NB4 (cell line): ENCODE results near the gene GMCL1.

Experiments
- DNase-seq: peaks from one replicate; pipeline ENCODE4 v3.0.0; 2010; ENCODE audit warnings: low read depth
- H3K4me3 ChIP-seq: one replicate; pipeline ENCODE4 v1.5.1; 2011; ENCODE audit warnings: mild to moderate bottlenecking, low read depth, low read length, moderate library complexity
- MYC ChIP-seq: IDR thresholded peaks from 2 replicates; pipeline ENCODE4 v1.6.1; 2011; ENCODE audit warnings: low read depth, low read length
- POLR2A ChIP-seq: IDR thresholded peaks from 2 replicates; pipeline ENCODE4 v1.6.1; 2011; ENCODE audit warnings: mild to moderate bottlenecking; ENCODE audit not compliant: insufficient read length; ENCODE audit errors: extremely low read depth
- TF ChIP-seq, protein P1 (sequence below): IDR thresholded peaks from 2 replicates; pipeline ENCODE4 v1.6.1; 2011; ENCODE audit warnings: low read depth, low read length
- TF ChIP-seq, protein P2 (sequence below): IDR thresholded peaks from one replicate; pipeline ENCODE4 v1.5.1; 2012; ENCODE audit warnings: low read depth, low read length

Gene GMCL1

DNA sequence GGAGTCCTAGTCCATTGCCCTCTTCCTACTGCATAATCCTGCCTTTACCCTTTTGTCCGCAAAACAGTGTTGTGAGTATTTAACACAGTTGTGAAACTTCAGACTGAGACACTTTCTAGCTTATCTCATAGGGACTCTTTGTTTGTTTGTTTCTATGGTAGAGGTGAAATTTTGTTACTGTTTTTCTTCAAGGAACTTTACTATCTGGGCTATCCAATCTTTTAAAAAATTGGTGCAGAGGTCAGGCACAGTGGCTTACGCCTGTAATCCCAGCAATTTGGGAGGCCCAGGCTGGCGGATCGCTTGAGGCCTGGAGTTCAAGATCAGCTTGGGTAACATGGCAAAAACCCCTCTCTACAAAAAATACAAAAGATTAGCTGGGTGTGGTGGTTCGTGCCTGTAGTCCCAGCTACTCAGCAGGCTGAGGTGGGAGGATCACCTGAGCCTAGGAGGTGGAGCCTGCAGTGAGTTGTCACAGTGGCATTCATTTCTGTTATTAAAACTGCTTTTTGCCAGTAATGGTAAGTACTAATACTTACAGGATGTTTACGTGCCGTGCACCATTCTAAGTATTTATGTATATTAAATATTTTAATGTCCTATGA, 18.8 kb downstream of the GMCL1 start:
- no peak overlapping the region for H3K4me3 ChIP-seq
- DNase-seq, result no peak
- TF ChIP-seq POLR2A, result no peak
- no peak for TF ChIP-seq MYC
- TF ChIP-seq, protein P1, sequence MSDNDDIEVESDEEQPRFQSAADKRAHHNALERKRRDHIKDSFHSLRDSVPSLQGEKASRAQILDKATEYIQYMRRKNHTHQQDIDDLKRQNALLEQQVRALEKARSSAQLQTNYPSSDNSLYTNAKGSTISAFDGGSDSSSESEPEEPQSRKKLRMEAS, result no peak
- TF ChIP-seq, protein P2, sequence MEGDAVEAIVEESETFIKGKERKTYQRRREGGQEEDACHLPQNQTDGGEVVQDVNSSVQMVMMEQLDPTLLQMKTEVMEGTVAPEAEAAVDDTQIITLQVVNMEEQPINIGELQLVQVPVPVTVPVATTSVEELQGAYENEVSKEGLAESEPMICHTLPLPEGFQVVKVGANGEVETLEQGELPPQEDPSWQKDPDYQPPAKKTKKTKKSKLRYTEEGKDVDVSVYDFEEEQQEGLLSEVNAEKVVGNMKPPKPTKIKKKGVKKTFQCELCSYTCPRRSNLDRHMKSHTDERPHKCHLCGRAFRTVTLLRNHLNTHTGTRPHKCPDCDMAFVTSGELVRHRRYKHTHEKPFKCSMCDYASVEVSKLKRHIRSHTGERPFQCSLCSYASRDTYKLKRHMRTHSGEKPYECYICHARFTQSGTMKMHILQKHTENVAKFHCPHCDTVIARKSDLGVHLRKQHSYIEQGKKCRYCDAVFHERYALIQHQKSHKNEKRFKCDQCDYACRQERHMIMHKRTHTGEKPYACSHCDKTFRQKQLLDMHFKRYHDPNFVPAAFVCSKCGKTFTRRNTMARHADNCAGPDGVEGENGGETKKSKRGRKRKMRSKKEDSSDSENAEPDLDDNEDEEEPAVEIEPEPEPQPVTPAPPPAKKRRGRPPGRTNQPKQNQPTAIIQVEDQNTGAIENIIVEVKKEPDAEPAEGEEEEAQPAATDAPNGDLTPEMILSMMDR, result no peak

DNA sequence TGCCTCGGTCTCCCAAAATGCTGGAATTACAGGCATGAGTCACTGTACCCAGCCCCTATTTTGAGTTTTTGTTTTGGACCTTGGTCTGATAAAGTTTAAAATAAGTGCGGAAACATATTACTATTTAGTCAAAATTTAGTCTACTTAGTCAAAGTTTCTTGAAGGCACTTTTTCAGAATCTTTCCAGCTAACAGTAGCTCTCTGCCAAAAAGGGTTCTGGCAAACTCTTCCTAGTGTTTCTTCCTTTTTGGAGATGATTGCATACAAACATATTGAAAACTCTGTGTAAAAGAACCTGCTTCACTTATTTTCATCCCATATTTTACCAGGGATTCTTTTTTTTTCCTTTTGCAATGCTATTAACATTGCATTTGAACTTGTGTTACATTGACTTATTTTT, 28.8 kb downstream of the GMCL1 start:
- DNase-seq, result no peak
- no peak overlapping the region for H3K4me3 ChIP-seq
- TF ChIP-seq, protein P1, result no peak
- TF ChIP-seq, protein P2, result no peak
- TF ChIP-seq MYC (no peak), POLR2A (no peak)

DNA sequence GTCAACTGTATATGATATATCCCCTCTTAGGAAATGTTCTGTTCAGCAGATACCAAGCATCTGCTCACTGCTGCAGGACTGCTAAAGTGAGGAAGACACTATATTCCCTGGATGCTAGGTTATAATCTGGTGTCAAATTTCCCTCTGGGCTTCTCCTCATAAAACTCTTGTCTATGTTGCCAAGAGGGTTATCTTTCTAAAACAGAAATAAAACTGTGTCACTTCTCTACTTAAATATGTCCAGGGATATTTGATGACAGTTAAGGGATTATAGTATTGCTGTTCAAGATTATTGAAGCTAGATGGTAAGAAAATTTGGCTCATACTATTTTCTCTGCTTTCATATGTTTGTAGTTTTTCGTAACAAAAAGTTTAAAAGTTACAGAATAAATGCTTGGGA, 33.8 kb downstream of the GMCL1 start:
- TF ChIP-seq, protein P2, result no peak
- TF ChIP-seq, protein P1, result no peak
- no peak for TF ChIP-seq POLR2A
- TF ChIP-seq MYC, result no peak
- no peak overlapping the region for H3K4me3 ChIP-seq
- no peak for DNase-seq

DNA sequence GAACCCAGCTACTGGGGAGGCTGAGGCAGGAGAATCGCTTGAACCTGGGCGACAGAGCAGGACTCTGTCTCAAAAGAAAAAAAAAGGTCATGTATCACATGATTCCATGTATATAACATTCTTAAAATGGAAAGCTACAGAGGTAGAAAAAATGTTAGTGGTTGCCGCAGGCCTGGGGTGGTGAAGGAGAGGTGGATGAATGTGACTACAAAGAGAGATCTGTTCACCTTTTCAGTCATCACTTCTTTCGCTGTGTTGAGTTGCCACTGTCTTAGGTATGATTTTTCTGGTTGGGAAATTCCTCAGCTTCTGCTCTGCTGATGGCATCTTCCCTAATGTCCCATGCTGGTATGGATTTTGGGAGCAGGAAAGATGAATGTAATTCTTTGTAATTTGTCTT, 59.0 kb downstream of the GMCL1 start:
- H3K4me3 ChIP-seq, result no peak overlapping the region
- TF ChIP-seq, protein P1, result no peak
- TF ChIP-seq, protein P2, result no peak
- TF ChIP-seq MYC (no peak), POLR2A (no peak)
- no peak for DNase-seq

DNA sequence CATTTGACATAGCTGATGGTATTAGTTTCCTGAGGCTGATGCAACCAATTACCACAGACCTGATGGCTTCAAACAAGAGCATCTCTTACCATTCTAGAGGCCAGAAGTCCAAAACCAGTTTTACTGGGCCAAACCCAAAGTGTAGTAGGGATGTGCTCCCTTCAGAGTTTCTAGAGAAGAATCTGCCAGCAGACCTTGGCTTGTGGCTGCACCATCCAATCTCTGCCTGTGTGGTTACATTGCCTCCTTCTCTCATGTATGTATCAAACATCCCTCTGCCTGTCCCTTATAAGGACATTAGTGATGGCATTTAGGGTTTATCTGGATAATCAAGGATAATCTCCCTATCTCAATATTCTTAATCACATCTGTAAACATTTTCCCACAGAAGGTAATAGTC, 59.8 kb downstream of the GMCL1 start:
- TF ChIP-seq, protein P1, result no peak
- TF ChIP-seq MYC (no peak), POLR2A (no peak)
- TF ChIP-seq, protein P2, result no peak
- H3K4me3 ChIP-seq, result no peak overlapping the region
- DNase-seq, result no peak
